ENCODE data around the gene FAM219A. TPM values are rescaled to one million over a fixed set of nuclear protein-coding genes. Genes with fewer than 3 reads are reported as not detected.

The FAM219A gene
- polyA plus RNA-seq, 3 donors, result 0.61 to 15.3 (median 1.2) TPM

DNA sequence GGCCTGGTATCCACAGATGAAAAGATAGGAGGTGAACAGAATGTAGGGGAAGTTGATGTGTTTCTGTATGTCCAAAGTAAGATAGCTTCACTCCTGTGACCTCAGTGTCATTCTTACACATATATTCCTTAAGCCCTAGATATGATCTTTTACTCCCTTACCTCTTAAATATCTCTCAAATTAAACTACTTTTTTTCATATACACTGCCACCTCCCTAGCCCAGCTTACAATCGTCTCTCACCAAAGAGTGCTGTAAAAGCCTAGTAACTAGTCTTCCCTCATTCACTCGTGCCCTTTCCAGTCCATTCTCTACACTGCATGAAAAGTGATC, 5.5 kb upstream of the FAM219A start:
- Histone ChIP-seq H3K4me2 (replicated peaks; ENCODE audit: extremely low read depth, low read length, poor library complexity, severe bottlenecking) (no peak overlapping the region), H2AFZ (ENCODE audit: insufficient read depth, low read depth, low read length, poor library complexity, severe bottlenecking) (no peak overlapping the region), H3K79me2 (ENCODE audit: insufficient read depth, low read length) (no peaks in the 10 kb centered on the region), H4K20me1 (ENCODE audit: insufficient read depth, low read length) (no peaks in the 10 kb centered on the region), H3K4me1 (ENCODE audit: control insufficient read depth in 1 of 2, insufficient read depth in 2 of 2, low read length in 2 of 2) (peaks cover 1 to 2% of the 10 kb centered on the region in 2 donors), H3K4me3 (replicated peaks in 1 of 3; ENCODE audit: low read depth in 2 of 3, low read length in 3 of 3) (no peak overlapping the region), H3K27ac (ENCODE audit: low read depth in 1 of 2, low read length in 2 of 2) (no peak overlapping the region), H3K36me3 (replicated peaks in 1 of 2; ENCODE audit: control insufficient read depth in 1 of 2, insufficient read depth in 2 of 2, low read length in 2 of 2) (no peaks in the 10 kb centered on the region), H3K9ac (ENCODE audit: insufficient read depth, low read length, poor library complexity, severe bottlenecking) (no peak overlapping the region), H3K27me3 (ENCODE audit: control insufficient read depth in 2 of 2, insufficient read depth in 2 of 2, low read length in 2 of 2) (peaks cover 11 to 19% of the 10 kb centered on the region in 2 donors), H3K9me3 (replicated peaks in 1 of 2; ENCODE audit: control insufficient read depth in 1 of 2, insufficient read depth in 1 of 2, low read length in 2 of 2) (no peaks in the 10 kb centered on the region)
- Mint-ChIP-seq H3K36me3 (no peaks in the 10 kb centered on the region), H3K4me3 (no peak overlapping the region), H3K9me3 (peaks cover 0 to 4% (median 0%) of the 10 kb centered on the region in 7 donors), H3K27ac (no peak overlapping the region), H3K4me1 (peaks cover 8% of the 10 kb centered on the region), H3K27me3 (ENCODE audit: low read depth in 3 of 3) (peaks cover 21 to 29% (median 26%) of the 10 kb centered on the region in 3 donors)
- DNase-seq, result no peak
- TF ChIP-seq, protein P1, sequence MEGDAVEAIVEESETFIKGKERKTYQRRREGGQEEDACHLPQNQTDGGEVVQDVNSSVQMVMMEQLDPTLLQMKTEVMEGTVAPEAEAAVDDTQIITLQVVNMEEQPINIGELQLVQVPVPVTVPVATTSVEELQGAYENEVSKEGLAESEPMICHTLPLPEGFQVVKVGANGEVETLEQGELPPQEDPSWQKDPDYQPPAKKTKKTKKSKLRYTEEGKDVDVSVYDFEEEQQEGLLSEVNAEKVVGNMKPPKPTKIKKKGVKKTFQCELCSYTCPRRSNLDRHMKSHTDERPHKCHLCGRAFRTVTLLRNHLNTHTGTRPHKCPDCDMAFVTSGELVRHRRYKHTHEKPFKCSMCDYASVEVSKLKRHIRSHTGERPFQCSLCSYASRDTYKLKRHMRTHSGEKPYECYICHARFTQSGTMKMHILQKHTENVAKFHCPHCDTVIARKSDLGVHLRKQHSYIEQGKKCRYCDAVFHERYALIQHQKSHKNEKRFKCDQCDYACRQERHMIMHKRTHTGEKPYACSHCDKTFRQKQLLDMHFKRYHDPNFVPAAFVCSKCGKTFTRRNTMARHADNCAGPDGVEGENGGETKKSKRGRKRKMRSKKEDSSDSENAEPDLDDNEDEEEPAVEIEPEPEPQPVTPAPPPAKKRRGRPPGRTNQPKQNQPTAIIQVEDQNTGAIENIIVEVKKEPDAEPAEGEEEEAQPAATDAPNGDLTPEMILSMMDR (IDR thresholded peaks at IDR 0.05), result no peak
- WGBS (ENCODE audit: insufficient coverage), result 95% methylated on average over 2 of the region's 2 CpGs
- intact Hi-C loops (cut with micrococcal nuclease), result no loop called here

DNA sequence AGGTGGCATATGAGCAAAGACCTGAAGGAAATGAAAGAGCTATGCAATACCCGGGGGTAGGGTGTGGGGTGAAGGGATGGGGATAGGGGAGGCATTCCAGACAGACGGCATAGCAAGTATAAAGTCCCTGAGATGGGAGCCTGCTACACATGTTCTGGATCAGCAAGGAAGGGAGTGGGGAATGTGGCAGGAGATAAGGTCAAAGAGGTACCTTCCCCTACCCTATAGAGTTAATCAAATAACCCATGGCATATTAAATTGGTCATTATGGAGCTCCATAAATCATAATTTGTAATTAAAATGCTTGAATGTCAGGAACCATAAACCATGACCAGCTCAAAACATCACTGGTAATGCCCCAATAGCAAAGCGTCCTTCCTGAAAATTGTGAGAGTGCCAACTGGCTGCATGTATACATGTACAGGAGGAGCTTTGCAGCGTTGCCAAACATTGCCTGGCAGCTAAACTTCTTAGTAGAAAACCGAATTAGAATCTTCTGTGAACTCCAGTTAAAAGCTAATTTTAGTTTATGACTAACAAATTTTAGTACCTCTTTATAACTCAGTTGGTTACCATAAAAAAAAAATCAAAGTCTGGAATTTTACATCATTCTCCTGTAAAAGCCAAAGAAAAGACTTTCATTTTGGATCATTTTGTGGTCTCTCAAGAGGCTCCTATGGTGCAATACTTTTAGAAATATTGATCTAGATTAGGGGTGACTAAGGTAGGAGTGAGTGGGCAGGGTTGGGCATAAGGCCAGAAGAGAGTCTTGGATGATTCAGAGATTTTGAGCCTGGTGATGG, 4.9 kb upstream of the FAM219A start:
- TF ChIP-seq, protein P1 (IDR thresholded peaks at IDR 0.05), result no peak
- Mint-ChIP-seq H3K4me3 (no peak overlapping the region), H3K9me3 (peaks cover 0 to 4% (median 0%) of the 10 kb centered on the region in 7 donors), H3K4me1 (peaks cover 12% of the 10 kb centered on the region), H3K27me3 (ENCODE audit: low read depth in 3 of 3) (peaks cover 21 to 29% (median 23%) of the 10 kb centered on the region in 3 donors), H3K36me3 (no peaks in the 10 kb centered on the region), H3K27ac (no peak overlapping the region)
- H3K4me3 ChIP-seq (replicated peaks in 1 of 3; ENCODE audit: low read depth in 2 of 3, low read length in 3 of 3), result no peak overlapping the region
- no peak overlapping the region for H2AFZ ChIP-seq (ENCODE audit: insufficient read depth, low read depth, low read length, poor library complexity, severe bottlenecking)
- H3K4me2 ChIP-seq (replicated peaks; ENCODE audit: extremely low read depth, low read length, poor library complexity, severe bottlenecking), result no peak overlapping the region
- no peaks in the 10 kb centered on the region for H3K9me3 ChIP-seq (replicated peaks in 1 of 2; ENCODE audit: control insufficient read depth in 1 of 2, insufficient read depth in 1 of 2, low read length in 2 of 2)
- intact Hi-C loops (cut with micrococcal nuclease), result no loop called here
- H3K9ac ChIP-seq (ENCODE audit: insufficient read depth, low read length, poor library complexity, severe bottlenecking), result no peak overlapping the region
- no peaks in the 10 kb centered on the region for H3K36me3 ChIP-seq (replicated peaks in 1 of 2; ENCODE audit: control insufficient read depth in 1 of 2, insufficient read depth in 2 of 2, low read length in 2 of 2)
- H3K27ac ChIP-seq (ENCODE audit: low read depth in 1 of 2, low read length in 2 of 2), result no peak overlapping the region
- H3K27me3 ChIP-seq (ENCODE audit: control insufficient read depth in 2 of 2, insufficient read depth in 2 of 2, low read length in 2 of 2), result peaks cover 11 to 19% of the 10 kb centered on the region in 2 donors
- 79% methylated on average over 2 of the region's 5 CpGs for WGBS (ENCODE audit: insufficient coverage)
- peak in 1 of 3 donors; percentile 19 for DNase-seq
- H3K79me2 ChIP-seq (ENCODE audit: insufficient read depth, low read length), result no peaks in the 10 kb centered on the region
- no peaks in the 10 kb centered on the region for H4K20me1 ChIP-seq (ENCODE audit: insufficient read depth, low read length)
- H3K4me1 ChIP-seq (ENCODE audit: control insufficient read depth in 1 of 2, insufficient read depth in 2 of 2, low read length in 2 of 2), result peaks cover 5% of the 10 kb centered on the region in 2 donors

All from CD14-positive monocyte (primary cell).